HCT116 (cell line): ENCODE results near the gene TRPT1. TPM values are rescaled to one million over a fixed set of nuclear protein-coding genes. Genes with fewer than 3 reads are reported as not detected.

ENCODE experiments used
- ATAC-seq: fragments of 200-7000 bp; cut with Tn5 transposase; 2 replicates; pipeline ENCODE4 v1.9.1; 2020; ENCODE audit warnings: mild to moderate bottlenecking, moderate library complexity
- BruUV-seq: library from RNA; stranded (reverse); fragments of 400-500 nt; replicated peaks from 2 replicates; lab custom pipeline; 2021; lab: Mats Ljungman, UMichigan
- CTCF ChIA-PET: fragments of 300-600 bp; sonication (Branson Sonifier 250); formaldehyde crosslinking; loops from one replicate; lab custom pipeline; 2021; ENCODE audit warnings: antibody characterized with exemption; lab: Charles Lee
- POLR2A ChIA-PET: fragments of 300-600, 350-600 bp; sonication (Branson Sonifier 250); formaldehyde crosslinking; loops from one replicate; lab custom pipeline; 2021; ENCODE audit warnings: antibody characterized with exemption; lab: Charles Lee
- RAD21 ChIA-PET, 2 experiments: fragments of 300-600 bp; sonication (Branson Sonifier 250); formaldehyde crosslinking; loops; one replicate each; lab custom pipeline; 2023; ENCODE audit warnings: low total read pairs in 2 of 2; ENCODE audit not compliant: uncharacterized antibody in 2 of 2, unreplicated experiment in 2 of 2, low non-redundant PET in 1 of 2; lab: Charles Lee
- DNase-seq: peaks from one replicate; pipeline ENCODE4 v3.0.0-alpha.2; 2010; ENCODE audit warnings: low read depth, low spot score
- H2AFZ ChIP-seq: fragments of 200-600 bp; shearing (Covaris generic), sonication (generic); 2 replicates; pipeline ENCODE4 v1.6.1; 2017; ENCODE audit warnings: low read depth, mixed run types, mixed read lengths, antibody characterized with exemption, low read length; ENCODE audit not compliant: poor library complexity, severe bottlenecking
- H3K27ac ChIP-seq: 2 replicates; pipeline ENCODE4 v1.5.1; 2012; ENCODE audit warnings: low read depth, low read length
- H3K27me3 ChIP-seq: fragments of 200-600 bp; sonication (generic); 2 replicates; pipeline ENCODE4 v1.6.1; 2016; ENCODE audit warnings: mixed run types, low read length, mixed read lengths; ENCODE audit not compliant: insufficient read depth
- H3K36me3 ChIP-seq, 2 experiments: fragments of 200-500 bp in 1 of 2; fragments of 200-600 bp in 1 of 2; sonication (Bioruptor generic) in 1 of 2; sonication (generic) in 1 of 2; 2 replicates each; pipeline versions ENCODE4 v1.5.1 to v1.6.1; 2014 to 2016; ENCODE audit warnings: low read length in 2 of 2, inconsistent platforms in 1 of 2, mixed read lengths in 1 of 2, mixed run types in 1 of 2; ENCODE audit not compliant: insufficient read depth in 2 of 2, control insufficient read depth in 1 of 2
- H3K4me1 ChIP-seq, 2 experiments: fragments of 200-600 bp in 1 of 2; sonication (generic) in 1 of 2; 2 replicates each; pipeline versions ENCODE4 v1.5.1 to v1.6.1; 2012 to 2017; ENCODE audit warnings: low read length in 2 of 2, inconsistent platforms in 1 of 2, mild to moderate bottlenecking in 1 of 2, mixed read lengths in 1 of 2, mixed run types in 1 of 2, moderate library complexity in 1 of 2; ENCODE audit not compliant: insufficient read depth in 2 of 2, control insufficient read depth in 1 of 2
- H3K4me2 ChIP-seq: fragments of 200-600 bp; sonication (generic); 2 replicates; pipeline ENCODE4 v1.6.1; 2017; ENCODE audit warnings: mixed run types, low read length, mixed read lengths
- H3K4me3 ChIP-seq, 2 experiments: fragments of 200-600 bp in 1 of 2; sonication (generic) in 1 of 2; replicated peaks in 1 of 2; 2 replicates each; pipeline ENCODE4 v1.5.1; 2011 to 2016; ENCODE audit warnings: low read length in 2 of 2, control low read depth in 1 of 2, low read depth in 1 of 2, mild to moderate bottlenecking in 1 of 2, mixed read lengths in 1 of 2, mixed run types in 1 of 2
- H3K79me2 ChIP-seq: fragments of 200-600 bp; sonication (generic); 2 replicates; pipeline ENCODE4 v1.6.1; 2017; ENCODE audit warnings: mild to moderate bottlenecking, mixed run types, low read length, moderate library complexity, mixed read lengths; ENCODE audit not compliant: insufficient read depth
- H3K9ac ChIP-seq: fragments of 200-600 bp; sonication (generic); 2 replicates; pipeline ENCODE4 v1.6.1; 2016; ENCODE audit warnings: low read length, mixed read lengths
- H3K9me2 ChIP-seq: fragments of 200-600 bp; sonication (generic), shearing (Covaris generic); 2 replicates; pipeline ENCODE4 v1.6.1; 2017; ENCODE audit warnings: mixed run types, mild to moderate bottlenecking, moderate library complexity; ENCODE audit not compliant: insufficient read depth
- H3K9me3 ChIP-seq, 2 experiments: fragments of 200-500 bp in 1 of 2; fragments of 200-600 bp in 1 of 2; sonication (Bioruptor generic) in 1 of 2; sonication (generic) in 1 of 2; 2 replicates each; pipeline ENCODE4 v1.6.1; 2014 to 2017; ENCODE audit warnings: low read length in 2 of 2, mixed read lengths in 2 of 2, inconsistent platforms in 1 of 2, low read depth in 1 of 2, mild to moderate bottlenecking in 1 of 2, mixed run types in 1 of 2, moderate library complexity in 1 of 2; ENCODE audit not compliant: control insufficient read depth in 1 of 2, insufficient read depth in 1 of 2
- H4K20me1 ChIP-seq: fragments of 200-600 bp; sonication (generic), shearing (Covaris generic); 2 replicates; pipeline ENCODE4 v1.6.1; 2017; ENCODE audit warnings: mixed run types, mild to moderate bottlenecking, moderate library complexity; ENCODE audit not compliant: insufficient read depth
- EGR1 ChIP-seq: IDR thresholded peaks from 2 replicates; pipeline ENCODE4 v1.6.1; 2012; ENCODE audit warnings: low read depth
- ELF1 ChIP-seq: IDR thresholded peaks from 2 replicates; pipeline ENCODE4 v1.6.1; 2012; ENCODE audit warnings: low read depth, borderline replicate concordance
- EZH2 ChIP-seq: fragments of 200-600 bp; sonication (generic); IDR thresholded peaks from 2 replicates; pipeline ENCODE4 v1.6.1; 2017; ENCODE audit warnings: antibody characterized with exemption, mixed run types
- EZH2phosphoT487 ChIP-seq: fragments of 200-600 bp; IDR thresholded peaks from 2 replicates; pipeline ENCODE4 v1.6.1; 2018; ENCODE audit warnings: antibody characterized with exemption, borderline replicate concordance
- FOSL1 ChIP-seq: IDR thresholded peaks from 2 replicates; pipeline ENCODE4 v1.6.1; 2012; ENCODE audit warnings: low read depth
- MAX ChIP-seq: IDR thresholded peaks from 2 replicates; pipeline ENCODE4 v1.6.1; 2012
- POLR2A ChIP-seq: IDR thresholded peaks from 2 replicates; pipeline ENCODE4 v1.7.0; 2011; ENCODE audit warnings: borderline replicate concordance; ENCODE audit not compliant: insufficient read depth, insufficient read length; ENCODE audit errors: extremely low read depth
- SP1 ChIP-seq: IDR thresholded peaks from 2 replicates; pipeline ENCODE4 v1.6.1; 2012; ENCODE audit warnings: low read depth
- SRF ChIP-seq: IDR thresholded peaks from 2 replicates; pipeline ENCODE4 v1.6.1; 2012; ENCODE audit warnings: low read depth
- ZBTB33 ChIP-seq: IDR thresholded peaks from 2 replicates; pipeline ENCODE4 v1.6.1; 2011; ENCODE audit warnings: mild to moderate bottlenecking, low read length, moderate library complexity; ENCODE audit not compliant: insufficient replicate concordance; ENCODE audit errors: extremely low read depth
- ZFX ChIP-seq: fragments of 450-650 bp; IDR thresholded peaks from 2 replicates; pipeline ENCODE4 v1.6.1; 2017
- intact Hi-C: fragments of 100-400 bp; cut with micrococcal nuclease; formaldehyde crosslinking; loops from 2 replicates; pipeline ENCODE4 v1.10.0; 2022
- total RNA-seq: library from RNA; stranded (reverse); gene quantifications from one replicate; pipeline ENCODE4 v1.2.1, GENCODE V29; 2021; ENCODE audit not compliant: unreplicated experiment
- TF ChIP-seq, protein P1 (sequence below): IDR thresholded peaks from 2 replicates; pipeline ENCODE4 v1.6.1; 2012
- TF ChIP-seq, protein P2 (sequence below), 3 experiments: fragments of 200-600 bp in 1 of 3; sonication (generic) in 1 of 3; IDR thresholded peaks in 2 of 3; conservative IDR thresholded peaks in 1 of 3; 2 replicates each; pipeline ENCODE4 v1.5.1; 2012 to 2017; ENCODE audit warnings: low read depth in 2 of 3, low read length in 2 of 3, antibody characterized with exemption in 1 of 3, borderline replicate concordance in 1 of 3, control low read depth in 1 of 3, mild to moderate bottlenecking in 1 of 3, mixed read lengths in 1 of 3, mixed run types in 1 of 3, moderate library complexity in 1 of 3; ENCODE audit not compliant: insufficient read depth in 1 of 3

Gene TRPT1
- total RNA-seq, 1 experiment from 2014 or later: 43.2 TPM

DNA sequence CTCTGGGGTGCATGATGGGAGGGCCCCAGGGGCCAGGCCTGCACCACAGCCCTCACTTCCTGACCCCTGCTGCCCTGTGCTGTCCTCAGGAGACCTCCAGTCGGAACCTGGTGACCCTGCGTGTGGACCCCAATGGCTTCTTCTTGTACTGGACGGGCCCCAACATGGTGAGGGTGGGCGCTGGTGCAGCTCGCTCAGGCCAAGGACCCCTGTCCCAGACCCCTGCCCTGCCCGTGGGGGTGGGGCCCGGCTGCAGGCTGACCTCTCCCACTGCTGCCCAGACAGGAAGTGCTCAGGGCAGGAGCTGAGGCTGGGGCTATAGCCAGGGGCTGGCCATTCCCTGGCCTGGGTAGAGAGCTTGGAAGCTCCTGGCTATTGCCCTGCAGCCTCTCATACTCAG is 28.3 kb upstream of the TRPT1 start:
- no peak for ATAC-seq
- RAD21 ChIA-PET: no interaction called here
- peaks cover 21 to 35% of the 10 kb centered on the region in 2 experiments; a peak in 3 of 4 replicates for H3K36me3 ChIP-seq
- POLR2A ChIA-PET: interaction anchor here (1.5 kb wide), 1 partner anchor 101 kb away, joined by 3 read pairs; no protein-coding TSS in a partner anchor
- CTCF ChIA-PET: interaction anchor here (1.0 kb wide), 1 partner anchor 102 kb away, joined by 6 read pairs; no protein-coding TSS in a partner anchor
- H3K9me2 ChIP-seq: no peaks in the 10 kb centered on the region
- H3K4me3 ChIP-seq: no peak overlapping the region
- no peak overlapping the region; the same call in 1 of the 2 replicates for H3K27ac ChIP-seq
- no peak for TF ChIP-seq EGR1
- TF ChIP-seq, protein P1, sequence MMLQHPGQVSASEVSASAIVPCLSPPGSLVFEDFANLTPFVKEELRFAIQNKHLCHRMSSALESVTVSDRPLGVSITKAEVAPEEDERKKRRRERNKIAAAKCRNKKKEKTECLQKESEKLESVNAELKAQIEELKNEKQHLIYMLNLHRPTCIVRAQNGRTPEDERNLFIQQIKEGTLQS: no peak
- TF ChIP-seq EZH2phosphoT487: no peak
- TF ChIP-seq POLR2A: no peak
- TF ChIP-seq EZH2: no peak
- TF ChIP-seq ELF1: no peak
- no peak for TF ChIP-seq FOSL1
- no peak for TF ChIP-seq ZFX
- TF ChIP-seq MAX: no peak
- no peak for TF ChIP-seq SRF
- no peak for TF ChIP-seq SP1
- TF ChIP-seq, protein P2, sequence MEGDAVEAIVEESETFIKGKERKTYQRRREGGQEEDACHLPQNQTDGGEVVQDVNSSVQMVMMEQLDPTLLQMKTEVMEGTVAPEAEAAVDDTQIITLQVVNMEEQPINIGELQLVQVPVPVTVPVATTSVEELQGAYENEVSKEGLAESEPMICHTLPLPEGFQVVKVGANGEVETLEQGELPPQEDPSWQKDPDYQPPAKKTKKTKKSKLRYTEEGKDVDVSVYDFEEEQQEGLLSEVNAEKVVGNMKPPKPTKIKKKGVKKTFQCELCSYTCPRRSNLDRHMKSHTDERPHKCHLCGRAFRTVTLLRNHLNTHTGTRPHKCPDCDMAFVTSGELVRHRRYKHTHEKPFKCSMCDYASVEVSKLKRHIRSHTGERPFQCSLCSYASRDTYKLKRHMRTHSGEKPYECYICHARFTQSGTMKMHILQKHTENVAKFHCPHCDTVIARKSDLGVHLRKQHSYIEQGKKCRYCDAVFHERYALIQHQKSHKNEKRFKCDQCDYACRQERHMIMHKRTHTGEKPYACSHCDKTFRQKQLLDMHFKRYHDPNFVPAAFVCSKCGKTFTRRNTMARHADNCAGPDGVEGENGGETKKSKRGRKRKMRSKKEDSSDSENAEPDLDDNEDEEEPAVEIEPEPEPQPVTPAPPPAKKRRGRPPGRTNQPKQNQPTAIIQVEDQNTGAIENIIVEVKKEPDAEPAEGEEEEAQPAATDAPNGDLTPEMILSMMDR (IDR thresholded peaks at IDR 0.05 in 2 of 3, conservative IDR thresholded peaks at IDR 0.05 in 1 of 3; ENCODE audit: borderline replicate concordance in 1 of 3, insufficient read depth in 1 of 3, low read depth in 2 of 3, low read length in 2 of 3): no peak
- TF ChIP-seq ZBTB33: no peak
- peaks cover 19 to 45% of the 10 kb centered on the region in 2 experiments for H3K4me1 ChIP-seq
- H4K20me1 ChIP-seq: no peaks in the 10 kb centered on the region
- peaks cover 41% of the 10 kb centered on the region for H3K79me2 ChIP-seq
- H3K9ac ChIP-seq: no peak overlapping the region
- intact Hi-C loops: no loop called here
- H3K4me2 ChIP-seq: no peak overlapping the region
- no peak for DNase-seq
- no peak overlapping the region for H2AFZ ChIP-seq
- BruUV-seq: no TSS peak
- no peaks in the 10 kb centered on the region for H3K27me3 ChIP-seq
- H3K9me3 ChIP-seq: no peaks in the 10 kb centered on the region
